Embryonic facial prominence (tissue), 1 donor: ENCODE measurements around the gene RABIF.

Experiments
- DNase-seq: peaks from one replicate; pipeline ENCODE4 v3.0.0-alpha.2; 2016; ENCODE audit errors: extremely low spot score

Gene RABIF

DNA sequence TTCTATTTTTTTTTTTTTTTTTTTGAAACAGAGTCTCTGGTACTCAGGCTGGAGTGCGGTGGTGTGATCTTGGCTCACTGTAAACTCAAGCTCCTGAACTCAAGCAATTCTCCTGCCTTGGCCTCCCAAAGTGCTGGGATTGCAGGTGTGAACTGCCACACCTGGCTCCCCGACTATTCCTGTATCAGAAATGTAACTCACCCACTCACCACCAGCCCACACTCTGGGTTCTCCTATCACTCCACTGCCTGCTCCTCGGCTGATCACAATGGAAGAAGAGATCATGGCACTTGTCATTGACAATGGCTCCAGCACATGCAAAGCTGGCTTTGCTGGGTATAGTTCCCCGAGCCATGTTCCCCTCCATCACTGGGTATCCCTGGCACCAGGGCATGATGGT, 15.9 kb downstream of the RABIF start:
- DNase-seq: no peak

DNA sequence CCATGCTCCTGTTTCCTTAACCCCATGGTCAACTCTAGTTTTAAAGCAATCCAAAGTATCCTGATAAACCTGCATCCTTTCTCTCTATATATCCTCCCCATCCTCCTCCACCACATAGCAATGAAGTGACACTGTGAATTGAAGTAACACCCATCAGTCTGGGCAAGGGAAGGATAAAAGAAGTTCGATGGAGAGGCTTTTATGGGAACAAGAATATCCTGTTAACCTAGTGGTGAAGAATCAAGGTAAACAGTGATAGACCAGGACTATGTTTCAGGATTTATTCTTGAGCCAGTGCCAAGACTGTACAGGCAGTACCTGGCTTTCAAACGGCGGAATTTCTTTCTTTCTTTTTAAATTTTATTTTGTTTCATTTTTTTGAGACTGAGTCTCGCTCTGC, 17.6 kb downstream of the RABIF start:
- no peak for DNase-seq

DNA sequence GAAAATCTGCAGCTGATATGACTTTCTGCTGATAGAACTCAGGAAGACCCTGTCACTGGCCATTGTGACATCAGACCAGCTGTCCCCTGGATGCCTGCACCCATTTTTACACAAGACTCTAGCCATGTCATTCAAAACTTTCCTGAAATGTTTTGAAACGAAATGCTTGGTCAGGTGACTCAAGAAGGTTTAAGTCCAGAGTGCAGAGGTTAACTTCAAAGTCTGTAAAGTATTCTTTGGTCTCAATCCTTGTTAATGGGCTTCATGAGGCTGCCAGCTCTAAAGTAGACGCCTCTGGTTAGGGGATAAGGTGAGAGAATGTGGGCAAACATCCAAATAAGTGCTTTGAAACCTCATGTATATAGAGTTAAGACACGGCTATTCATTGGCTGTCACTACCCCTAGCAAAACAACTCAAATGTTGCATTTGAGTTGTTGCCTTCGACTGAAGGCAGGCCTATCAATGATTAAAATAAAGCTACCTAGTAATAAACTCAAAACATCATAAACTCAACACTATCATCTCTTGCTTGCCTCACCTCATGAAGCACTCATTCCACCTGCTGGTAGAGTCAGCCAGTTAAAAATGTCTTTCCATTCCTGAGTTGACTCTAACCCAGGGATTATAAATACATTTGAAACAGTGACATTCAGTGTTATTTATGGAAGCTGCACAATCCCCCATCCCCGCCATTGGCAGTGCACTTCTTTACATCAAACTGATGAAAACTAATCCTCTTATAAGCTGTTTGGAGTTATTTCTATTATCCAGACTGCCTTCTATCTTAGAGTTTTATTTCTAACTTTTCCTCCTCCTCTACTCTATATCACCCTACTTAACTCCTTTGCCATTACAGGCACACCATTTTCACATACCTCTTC, 26.0 kb downstream of the RABIF start:
- no peak for DNase-seq

DNA sequence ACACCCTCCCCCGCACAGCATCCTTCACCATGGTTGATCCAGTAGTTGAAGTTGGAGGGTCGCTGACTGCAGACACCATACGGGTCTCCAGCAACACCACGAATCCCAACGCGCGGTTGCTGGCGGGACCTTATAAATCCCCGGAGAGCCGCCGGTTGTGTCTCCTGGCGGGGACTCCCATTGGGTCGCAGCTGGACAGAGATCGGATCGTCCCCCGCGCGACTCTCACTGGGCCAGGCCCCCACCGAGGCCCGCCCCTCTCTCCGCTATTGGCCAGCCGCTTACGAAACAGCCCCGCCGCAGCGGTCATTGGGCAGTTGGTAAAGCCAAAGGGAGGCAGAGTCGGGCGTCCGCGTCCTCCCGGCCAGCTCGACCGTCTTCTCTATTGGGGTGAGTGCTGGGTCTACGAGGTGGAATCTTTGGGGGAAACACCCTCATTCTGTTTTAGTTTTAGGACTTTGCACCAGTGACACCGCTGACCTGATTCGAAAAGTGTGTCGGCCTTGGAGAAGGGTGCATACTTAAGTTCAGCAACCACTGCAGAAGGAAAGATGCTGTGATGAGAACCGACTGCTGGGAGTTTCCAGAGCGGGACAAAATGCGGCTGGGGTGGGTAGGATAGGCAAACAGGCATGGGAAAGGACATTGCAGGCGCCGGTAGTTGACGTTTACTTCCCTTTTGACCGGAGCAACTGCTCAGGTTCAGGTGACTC, 27.4 kb downstream of the RABIF start:
- DNase-seq: no peak

DNA sequence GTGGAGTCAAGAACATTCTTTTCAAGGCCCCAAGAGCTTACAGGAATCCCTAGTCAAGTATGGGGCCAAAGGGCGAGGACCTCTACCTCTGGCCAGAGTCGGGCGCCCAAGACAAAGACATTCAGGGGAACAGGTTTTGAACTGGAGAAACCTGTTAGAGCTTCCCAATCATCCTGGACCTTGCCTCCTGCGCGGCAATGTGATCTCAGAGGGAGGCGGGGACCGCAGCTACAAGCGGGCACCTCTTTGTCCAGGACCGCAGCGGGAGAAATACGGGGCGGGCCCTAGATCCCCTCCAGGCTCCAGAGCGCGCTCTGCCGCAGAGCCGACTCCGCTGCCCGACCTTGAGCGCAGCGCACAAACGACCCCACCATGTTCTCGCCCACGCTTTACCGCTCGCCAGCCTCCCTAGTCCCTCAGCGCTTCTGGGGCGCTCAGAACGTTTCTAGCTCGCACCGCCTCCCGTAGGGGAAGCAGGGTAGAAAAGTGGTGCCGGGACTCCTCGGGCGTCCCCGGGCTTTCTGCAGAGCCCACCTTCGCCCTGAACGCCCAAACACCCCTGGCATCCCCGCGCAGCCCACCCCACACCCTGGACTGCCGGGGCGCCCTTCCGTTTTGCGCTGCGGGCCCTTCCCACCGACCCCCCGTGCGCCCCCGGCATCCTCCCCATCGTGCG, 28.1 kb downstream of the RABIF start:
- DNase-seq: no peak

- DNase-seq: no peak
Measured at GRCh38 chr1:202858789-202859414, 30.0 kb downstream of the RABIF start.

DNA sequence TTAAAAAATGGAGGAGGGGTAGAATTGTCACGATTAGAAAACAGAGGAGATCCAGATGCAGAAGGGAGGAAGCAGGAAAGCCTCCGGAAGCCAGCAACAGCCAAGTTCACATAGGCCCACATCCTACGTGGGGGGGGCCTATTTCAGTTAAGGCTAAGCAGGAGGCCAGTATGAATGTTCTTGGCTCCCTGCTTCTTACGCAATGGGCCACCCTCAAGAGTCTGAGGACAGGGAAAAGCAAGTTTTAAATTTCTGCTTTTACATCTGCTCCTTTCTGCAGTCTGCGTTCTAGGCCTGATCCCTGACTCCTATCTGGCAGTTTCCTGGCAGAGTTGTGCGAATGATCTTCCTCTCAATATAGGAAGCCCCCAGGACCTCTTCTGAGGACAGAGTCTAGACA, 30.6 kb downstream of the RABIF start:
- DNase-seq: no peak

DNA sequence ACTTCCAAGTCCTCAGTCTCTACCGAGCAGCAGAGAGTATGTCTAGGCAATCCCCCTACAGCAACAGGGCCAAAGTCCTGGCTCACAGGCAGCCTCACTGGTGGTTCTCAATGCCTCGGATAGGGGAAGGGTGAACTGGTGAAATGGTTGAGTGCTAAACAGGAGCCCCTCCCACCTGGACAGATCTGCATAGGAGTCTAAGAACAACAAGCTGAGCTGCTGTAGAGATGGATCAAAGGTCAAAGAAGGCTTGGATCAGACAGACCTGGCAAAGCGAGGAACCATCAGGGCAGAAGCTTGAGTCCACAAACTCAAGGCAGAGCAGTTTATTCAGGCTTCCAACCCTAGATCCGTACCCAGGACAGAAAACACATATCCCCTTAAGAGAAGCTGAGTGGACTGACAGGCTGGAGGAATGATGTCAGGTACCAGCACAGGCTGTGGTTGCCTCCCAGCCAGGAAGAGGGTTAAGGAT, 31.8 kb downstream of the RABIF start:
- no peak for DNase-seq

DNA sequence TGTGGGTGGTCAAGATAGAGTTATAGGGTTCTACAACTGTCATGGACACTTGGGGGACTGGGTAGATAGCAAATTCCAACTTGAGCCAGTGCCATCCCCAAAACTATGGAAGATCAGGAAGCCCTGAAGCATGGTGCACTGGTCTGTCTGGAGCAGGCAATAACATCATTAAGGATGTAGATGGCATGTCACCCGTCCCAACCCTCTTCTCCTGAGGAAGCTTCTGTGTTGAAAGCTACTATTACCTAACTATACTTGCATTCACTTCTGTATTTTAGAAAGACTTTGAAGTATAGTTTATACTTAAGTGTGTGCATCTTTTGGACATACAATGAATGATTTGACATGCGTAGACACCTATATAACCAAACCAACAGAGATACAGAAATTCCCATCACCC, 32.9 kb downstream of the RABIF start:
- DNase-seq: no peak

DNA sequence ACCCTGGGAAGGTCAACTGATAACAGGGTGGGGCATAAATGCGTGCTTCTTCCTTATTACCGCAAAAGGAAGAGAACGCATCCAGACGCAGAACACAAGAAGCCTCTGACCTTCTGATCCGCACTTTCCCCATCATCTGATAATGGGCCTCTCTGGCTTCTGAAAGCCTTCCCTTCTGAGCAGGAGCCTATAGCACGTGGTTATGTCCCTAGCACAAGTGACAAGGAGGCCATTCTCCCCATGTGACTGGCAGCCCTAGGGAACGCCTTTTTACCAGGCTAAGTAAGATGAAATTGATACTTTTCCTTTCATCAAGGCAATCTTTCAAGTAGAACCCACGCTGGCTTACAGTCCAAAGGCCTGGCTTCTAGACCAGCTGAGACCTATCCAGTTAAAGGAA, 34.2 kb downstream of the RABIF start:
- no peak for DNase-seq

DNA sequence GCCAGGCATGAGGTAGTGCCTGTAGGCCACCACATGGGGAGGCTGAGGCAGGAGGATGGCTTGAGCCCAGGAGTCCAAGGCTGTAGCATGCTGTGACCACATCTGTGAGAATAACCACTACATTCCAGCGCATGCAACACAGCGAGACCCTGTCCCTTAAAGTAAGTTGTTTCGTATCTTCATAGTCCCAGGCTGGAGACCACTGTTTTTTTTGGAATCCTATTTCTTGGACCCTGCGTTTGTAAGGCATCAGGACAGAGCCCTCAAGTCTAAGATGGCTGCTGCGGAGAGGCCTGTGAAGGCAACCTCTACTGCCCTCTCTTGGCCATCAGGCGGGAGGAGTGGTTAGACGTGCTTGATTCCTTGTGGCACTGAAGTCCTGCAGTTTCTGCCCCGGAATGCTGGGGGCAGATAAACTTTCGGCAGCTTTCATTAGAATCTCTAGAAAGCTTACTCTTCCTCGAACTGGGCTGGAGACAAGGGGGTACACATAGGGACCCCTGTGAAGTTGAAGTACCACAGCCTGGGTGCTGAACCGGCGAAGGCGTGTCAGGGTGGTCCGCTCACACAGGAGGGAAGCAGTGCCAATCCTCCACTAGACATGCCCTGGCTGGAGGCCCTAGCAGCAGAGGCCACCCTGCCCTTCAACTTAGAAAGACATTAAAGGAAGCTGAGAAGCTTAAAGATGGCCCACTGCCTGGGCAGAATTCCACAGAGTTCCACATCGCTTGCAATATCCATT, 36.6 kb downstream of the RABIF start:
- DNase-seq: no peak

DNA sequence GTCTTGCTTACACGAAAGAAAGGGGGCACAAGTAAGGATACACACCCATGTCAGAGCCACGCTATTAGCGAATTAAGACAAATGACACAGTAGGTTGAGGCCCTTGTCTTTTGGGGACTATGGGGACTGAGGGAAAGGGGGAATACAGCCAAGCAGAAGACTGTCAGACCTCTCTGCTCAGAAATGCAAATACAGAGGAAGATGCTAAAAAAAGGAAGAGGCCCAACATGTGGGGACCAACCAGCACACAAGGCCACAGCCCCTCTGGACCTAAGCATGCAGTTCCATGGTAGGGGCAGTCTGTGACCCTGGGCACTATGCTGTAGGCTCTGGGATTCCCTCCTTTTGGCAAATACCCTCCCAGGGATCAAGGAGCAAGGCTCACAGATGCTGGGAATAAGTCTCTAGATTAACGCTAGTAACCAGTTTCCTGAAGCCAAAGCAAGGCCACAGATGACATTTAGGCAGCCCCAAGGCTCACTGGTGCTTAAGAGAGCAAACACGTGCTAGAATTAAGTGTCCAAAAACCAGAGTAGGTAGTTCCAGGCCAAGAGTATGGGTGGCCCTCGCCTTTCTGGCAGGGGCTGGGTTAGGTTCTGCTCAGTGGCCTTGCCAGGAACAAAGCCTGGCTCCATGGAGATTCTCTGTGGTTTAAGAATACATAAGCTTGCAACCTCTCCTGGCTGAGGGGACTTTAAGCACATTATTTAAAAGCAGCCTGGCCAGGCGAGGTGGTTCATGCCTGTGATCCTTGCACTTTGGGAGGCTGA, 38.2 kb downstream of the RABIF start:
- no peak for DNase-seq

DNA sequence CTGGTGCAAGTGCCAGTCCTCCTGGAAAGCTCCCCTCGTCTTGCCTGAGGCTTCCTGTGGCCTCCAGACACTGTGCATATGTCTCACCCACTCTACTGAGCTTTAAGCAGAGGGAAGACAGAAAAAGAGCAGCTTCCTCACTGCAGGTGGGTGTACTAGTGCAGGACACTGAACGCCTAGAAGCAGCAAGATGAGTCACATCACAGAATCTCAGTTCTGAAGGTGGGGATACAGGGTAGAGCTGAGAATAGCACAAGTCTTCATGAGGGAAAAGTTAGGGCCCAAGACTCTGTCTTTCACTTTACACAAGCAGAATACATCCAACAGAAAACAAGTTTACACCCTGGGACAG, 40.8 kb downstream of the RABIF start:
- DNase-seq: no peak

- no peak for DNase-seq
Measured at GRCh38 chr1:202844935-202845334, 44.0 kb downstream of the RABIF start.

DNA sequence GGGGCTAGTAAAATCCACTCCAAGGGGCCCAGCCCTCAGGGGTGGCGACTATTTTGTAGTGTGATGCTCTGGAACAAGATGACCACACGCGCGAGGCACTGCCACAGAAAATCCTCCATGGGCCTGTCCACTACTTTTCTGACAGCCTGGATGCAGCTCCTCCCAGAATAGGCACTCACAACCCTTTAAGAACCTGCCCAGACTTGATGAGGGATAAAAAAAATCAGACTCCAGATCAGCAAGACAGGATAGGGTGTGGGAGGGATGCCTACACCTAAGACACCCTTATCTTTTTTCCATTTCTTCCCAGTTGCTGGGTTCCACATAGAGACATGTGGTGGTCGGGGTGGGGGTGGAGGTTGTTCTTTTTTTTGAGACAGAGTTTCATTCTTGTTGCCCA, 44.7 kb downstream of the RABIF start:
- DNase-seq: no peak

GRCh38 chr1:202843081-202843480, 45.9 kb downstream of the RABIF start:
- DNase-seq: no peak

DNA sequence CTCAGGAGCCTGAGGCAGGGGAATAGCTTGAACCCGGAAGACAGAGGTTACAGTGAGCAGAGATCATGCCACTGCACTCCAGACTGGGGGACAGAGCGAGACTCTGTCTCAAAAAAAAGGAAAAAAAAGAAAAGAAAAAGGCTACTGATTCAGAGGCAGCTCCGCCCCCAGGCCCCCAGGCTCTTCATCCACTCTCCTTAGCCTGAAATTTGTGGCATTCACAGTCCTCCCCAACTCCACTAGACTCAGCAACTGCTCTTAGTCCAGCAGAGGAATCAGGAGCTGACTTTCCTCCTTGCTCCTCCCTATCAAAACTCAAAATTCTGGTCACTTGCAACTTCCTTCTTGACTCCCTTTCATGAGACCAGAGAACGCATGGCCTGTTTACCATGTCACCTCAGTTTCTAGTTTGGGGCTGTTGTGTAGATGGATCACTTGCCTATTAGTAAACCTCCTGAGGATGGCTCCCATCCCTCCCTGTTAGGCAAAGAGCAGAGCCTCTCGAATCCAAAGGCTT, 51.1 kb downstream of the RABIF start:
- DNase-seq: no peak

GRCh38 chr1:202836623-202837403, 52.1 kb downstream of the RABIF start:
- no peak for DNase-seq

DNA sequence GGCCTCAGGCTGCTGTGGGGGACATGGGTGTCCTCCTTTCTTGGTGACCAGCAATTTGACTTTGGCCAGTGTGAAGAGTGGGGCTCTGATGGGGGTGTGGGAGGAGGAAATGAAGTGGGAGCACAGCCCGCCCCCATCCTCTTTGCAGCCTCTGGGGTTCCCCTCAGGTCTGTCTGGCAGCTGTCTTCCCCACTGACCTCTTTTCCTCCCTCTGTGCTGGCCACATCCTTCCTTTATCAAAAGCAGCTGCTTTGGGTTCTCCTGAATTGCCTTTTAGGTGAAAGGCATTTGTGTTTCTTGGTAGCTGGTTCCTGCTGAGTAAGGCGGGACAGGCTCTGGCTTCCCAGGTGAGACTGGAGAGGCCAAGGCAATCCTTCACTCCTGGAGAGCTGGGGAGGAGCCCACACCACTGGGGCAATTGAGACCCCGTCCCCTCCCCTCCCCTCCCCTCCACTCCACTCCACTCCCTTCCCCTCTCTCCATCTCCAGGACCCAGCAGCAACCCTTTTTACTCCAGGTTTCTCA, 53.3 kb downstream of the RABIF start:
- no peak for DNase-seq
